GM13977 (cell line): Measurements from ENCODE around the gene RPAP3.
"Not testable (repeated sequence)": the region's sequence is repeated elsewhere in the genome, so short reads cannot be mapped to it uniquely, and the experiment has no call there.

Experiments
- DNase-seq: peaks from one replicate; pipeline ENCODE4 v3.0.0; 2012; ENCODE audit warnings: low spot score
- in situ Hi-C: fragments of 300-500 bp; cut with MboI; formaldehyde crosslinking; loops from one replicate; pipeline ENCODE4 v1.12.0; 2022; ENCODE audit warnings: low sequenced_read_pairs, low pct_unique_long_range_greater_than_20kb, mixed read lengths, inconsistent platforms; ENCODE audit not compliant: unreplicated experiment
- TF ChIP-seq, protein P1 (sequence below): IDR thresholded peaks from 2 replicates; pipeline ENCODE4 v1.5.1; 2012; ENCODE audit warnings: mild to moderate bottlenecking, control low read depth; ENCODE audit not compliant: insufficient read depth; ENCODE audit errors: extremely low read depth, missing control alignments

Gene RPAP3

DNA sequence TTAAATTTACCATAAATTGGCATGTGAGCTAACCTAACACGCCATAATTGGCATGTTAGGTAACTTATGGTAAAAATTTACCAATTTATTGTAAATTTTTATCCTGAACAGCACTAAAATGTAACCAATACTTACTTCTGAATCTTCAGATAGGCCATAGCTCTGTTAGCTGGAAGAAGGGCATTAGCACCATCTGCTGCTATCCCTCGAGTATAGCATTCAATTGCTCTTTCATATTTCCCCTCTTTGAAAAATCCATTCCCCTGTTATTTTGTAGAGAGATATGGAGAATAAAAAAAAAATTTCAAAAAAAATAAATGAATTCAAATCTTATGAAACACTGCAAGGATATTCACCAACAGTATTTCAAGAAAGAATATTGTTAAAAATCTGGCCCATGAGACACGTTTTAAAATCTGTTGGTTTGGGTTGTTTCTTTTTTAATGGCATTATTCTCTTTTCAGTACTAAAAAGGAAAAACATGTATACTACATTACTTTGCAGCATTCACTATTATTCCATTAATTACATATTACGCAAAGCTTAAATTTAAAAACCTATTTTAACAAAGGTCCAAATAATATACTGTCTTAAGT lies 19.1 kb downstream of the RPAP3 start:
- in situ Hi-C loops, result no loop called here
- peak; percentile 33 for DNase-seq
- TF ChIP-seq, protein P1, sequence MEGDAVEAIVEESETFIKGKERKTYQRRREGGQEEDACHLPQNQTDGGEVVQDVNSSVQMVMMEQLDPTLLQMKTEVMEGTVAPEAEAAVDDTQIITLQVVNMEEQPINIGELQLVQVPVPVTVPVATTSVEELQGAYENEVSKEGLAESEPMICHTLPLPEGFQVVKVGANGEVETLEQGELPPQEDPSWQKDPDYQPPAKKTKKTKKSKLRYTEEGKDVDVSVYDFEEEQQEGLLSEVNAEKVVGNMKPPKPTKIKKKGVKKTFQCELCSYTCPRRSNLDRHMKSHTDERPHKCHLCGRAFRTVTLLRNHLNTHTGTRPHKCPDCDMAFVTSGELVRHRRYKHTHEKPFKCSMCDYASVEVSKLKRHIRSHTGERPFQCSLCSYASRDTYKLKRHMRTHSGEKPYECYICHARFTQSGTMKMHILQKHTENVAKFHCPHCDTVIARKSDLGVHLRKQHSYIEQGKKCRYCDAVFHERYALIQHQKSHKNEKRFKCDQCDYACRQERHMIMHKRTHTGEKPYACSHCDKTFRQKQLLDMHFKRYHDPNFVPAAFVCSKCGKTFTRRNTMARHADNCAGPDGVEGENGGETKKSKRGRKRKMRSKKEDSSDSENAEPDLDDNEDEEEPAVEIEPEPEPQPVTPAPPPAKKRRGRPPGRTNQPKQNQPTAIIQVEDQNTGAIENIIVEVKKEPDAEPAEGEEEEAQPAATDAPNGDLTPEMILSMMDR, result peak; percentile 63

DNA sequence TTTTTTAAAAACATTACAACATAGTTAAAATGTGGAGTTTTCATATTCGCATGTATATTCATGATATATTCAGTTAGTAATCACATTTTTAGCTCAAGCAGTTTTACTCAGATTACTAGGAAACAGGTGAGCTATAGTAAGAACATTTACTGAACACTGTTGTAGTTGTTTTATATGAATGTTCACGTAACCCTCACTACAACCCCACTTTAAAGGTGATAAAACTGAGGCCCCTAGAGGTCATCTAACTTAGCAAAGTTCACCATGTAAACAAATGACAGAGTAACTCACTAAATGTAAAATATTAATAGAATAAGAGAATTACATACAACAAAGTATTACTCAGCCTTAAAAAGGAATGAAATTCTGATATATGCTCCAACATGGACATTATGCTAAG lies 26.0 kb downstream of the RPAP3 start:
- TF ChIP-seq, protein P1, result no peak
- in situ Hi-C loops, result no loop called here
- DNase-seq, result no peak

DNA sequence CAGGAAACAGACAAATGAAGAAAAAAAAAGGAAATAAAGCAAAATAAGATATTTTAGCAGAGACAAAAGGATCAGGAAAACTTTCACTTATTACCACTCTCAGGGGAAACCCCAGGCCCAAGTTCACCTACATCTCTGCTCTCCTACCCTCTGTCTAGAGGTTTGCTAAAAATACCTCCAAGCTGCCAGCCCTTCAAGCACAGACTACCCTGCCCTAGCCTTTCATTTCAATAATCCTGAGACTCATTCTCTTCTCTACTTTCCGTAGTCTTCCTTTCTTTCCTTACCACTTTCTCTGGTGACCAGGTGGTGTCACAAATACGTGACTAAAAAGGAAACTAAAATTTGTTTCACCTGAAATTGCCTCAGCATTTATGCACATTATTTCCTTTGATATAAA lies 33.8 kb downstream of the RPAP3 start:
- in situ Hi-C loops, result no loop called here

DNA sequence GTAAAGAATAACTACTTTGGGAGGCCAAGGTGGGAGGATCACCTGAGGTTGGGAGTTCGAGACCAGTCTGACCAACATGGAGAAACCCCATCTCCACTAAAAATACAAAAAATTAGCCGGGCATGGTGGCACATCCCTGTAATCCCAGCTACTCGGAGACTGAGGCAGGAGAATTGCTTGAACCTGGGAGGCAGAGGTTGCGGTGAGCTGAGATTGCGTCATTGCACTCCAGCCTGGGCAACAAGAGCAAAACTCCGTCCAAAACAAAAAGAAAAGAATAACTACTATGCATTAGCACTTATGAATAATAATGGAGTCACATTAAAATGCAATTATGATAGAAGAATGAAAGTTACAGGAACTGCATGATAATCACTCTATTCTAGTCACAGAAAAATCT lies 37.9 kb downstream of the RPAP3 start:
- DNase-seq, in situ Hi-C loops: not testable (repeated sequence)

More for the DNA sequence above, 33.8 kb downstream of the RPAP3 start:
- TF ChIP-seq, protein P1, result no peak
- no peak for DNase-seq

DNA sequence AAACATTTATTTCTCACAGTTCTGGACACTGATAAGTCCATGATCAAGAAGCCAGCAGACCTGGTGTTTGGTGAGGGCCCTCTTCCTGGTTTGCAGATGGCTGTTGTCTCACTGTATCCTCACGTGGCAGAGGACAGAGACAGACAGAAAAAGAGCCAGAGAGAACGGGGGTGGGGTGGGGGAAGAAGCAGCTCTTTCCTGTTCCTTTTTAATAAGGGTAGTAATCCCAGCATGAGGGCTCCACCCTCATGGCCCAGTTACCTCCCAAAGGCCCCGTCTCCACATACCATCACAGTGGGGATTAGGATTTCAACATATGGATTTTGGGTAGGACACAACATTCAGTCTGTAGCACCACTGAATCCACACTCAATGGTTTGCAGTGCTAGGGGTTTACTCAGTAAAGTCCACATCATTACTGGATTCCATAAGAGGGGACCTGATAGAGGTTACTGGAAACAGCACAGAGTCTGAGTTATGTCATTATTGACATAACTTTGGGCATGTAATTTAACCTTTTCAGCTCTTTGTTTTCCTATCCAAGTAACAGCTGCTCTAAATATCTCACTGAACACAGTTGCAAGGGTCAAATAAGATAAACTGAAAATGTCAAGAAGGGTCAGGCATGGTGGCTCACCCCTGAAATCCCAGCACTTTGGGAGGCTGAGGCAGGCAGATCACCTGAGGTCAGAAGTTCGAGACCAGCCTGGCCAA lies 53.2 kb downstream of the RPAP3 start:
- no peak for DNase-seq
- in situ Hi-C loops, result no loop called here
- TF ChIP-seq, protein P1, result no peak

DNA sequence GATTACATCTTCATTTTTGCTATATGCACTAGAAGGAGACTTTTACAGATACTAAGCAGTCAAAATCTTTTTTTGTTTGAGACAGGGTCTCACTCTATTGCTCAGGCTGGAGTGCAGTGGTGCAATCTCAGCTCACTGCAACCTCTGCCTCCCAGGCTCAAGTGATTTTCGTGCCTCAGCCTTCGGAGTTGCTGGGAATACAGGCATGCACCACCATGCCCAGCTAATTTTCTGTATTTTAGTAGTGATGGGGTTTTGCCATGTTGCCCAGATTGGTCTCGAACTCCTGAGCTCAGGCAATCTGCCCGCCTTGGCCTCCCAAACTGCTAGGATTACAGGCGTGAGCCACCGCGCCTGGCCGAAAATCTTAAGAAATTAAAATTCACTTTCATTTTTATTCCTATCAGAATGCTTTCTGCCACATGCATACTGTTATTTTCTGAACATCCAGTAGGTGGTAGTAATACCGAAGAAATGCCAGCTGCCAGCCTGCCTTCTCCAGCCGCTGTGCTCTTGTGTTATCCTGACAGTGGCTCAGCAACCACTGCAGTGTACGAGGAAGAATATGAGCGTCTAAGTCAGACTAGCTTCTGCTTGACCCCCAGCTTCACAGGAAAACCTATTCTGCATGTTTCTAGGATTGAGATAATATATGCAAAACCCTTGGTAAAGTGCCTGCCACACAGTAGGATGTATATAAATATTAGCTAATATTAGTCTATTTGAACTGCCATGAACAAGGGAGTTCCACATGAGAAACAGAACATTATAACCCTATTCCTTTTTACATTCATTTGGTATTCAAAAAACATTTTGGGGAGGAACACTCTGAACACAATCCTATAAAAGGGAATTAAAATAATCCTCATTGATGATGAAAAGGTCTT lies 54.2 kb downstream of the RPAP3 start:
- TF ChIP-seq, protein P1, result peak; percentile 67
- DNase-seq, result peak; percentile 19
- in situ Hi-C loops, result no loop called here

DNA sequence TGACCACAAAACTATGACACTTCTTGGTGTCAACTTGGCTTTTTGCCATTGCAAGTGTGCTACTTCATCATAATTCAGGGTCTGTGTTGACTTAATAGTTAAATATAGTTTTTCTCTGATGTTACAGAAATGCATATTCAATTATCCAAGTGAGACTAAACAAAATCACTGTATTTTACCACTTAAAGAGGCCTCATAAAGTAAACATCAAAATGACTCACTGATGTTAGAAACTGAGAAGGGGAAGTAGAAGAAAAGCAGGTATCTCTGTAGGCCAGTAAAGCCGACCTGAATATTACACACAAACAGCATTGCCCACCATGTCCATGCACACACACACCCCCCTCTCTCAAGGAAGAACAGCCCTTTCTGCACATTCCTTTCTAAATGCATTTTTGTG lies 55.4 kb downstream of the RPAP3 start:
- in situ Hi-C loops, result no loop called here
- no peak for DNase-seq
- TF ChIP-seq, protein P1, result no peak
